Adrenal gland (tissue), 12 donors: Measurements from ENCODE around the gene ACTN1. TPM values are rescaled to one million over a fixed set of nuclear protein-coding genes. Genes with fewer than 3 reads are reported as not detected.

Experiments
- DNase-seq, 7 donors: peaks; one replicate each; pipeline ENCODE4 v3.0.0-alpha.2; 2019 to 2020
- H3K27ac ChIP-seq, 5 donors: fragments of 200-600 bp; sonication (generic) in 4 of 5; 1 replicate in 3 of 5; 2 replicates in 2 of 5; pipeline versions ENCODE4 v1.5.1 to v1.8.0; 2016 to 2020; ENCODE audit warnings: mild to moderate bottlenecking in 1 of 5
- H3K27me3 ChIP-seq: fragments of 200-600 bp; 2 replicates; pipeline ENCODE4 v1.8.0; 2021
- H3K36me3 ChIP-seq, 2 donors: fragments of 200-600 bp; replicated peaks in 1 of 2; 1 replicate in 1 of 2; 2 replicates in 1 of 2; pipeline versions ENCODE4 v1.5.1 to v1.8.0; 2018 to 2022
- H3K4me1 ChIP-seq, 2 donors: fragments of 200-600 bp; replicated peaks in 1 of 2; 1 replicate in 1 of 2; 2 replicates in 1 of 2; pipeline versions ENCODE4 v1.5.1 to v1.8.0; 2018 to 2021
- H3K4me3 ChIP-seq, 4 donors: fragments of 200-600 bp; sonication (generic) in 3 of 4; one replicate each; pipeline ENCODE4 v1.5.1; 2016 to 2018
- H3K9me3 ChIP-seq, 3 donors: fragments of 200-600 bp; sonication (generic) in 1 of 3; replicated peaks in 1 of 3; 1 replicate in 2 of 3; 2 replicates in 1 of 3; pipeline versions ENCODE4 v1.5.1 to v1.8.0; 2016 to 2021
- CTCF ChIP-seq, 6 experiments: fragments of 450-650 bp in 4 of 6; fragments of 200-600 bp in 2 of 6; sonication (generic) in 1 of 6; IDR thresholded peaks; 1 replicate in 5 of 6; 2 replicates in 1 of 6; pipeline versions ENCODE4 v1.5.1 to v1.8.0; 2016 to 2021; ENCODE audit warnings: antibody characterized with exemption in 6 of 6, mild to moderate bottlenecking in 2 of 6, moderate library complexity in 1 of 6
- POLR2A ChIP-seq, 2 donors: fragments of 450-650 bp; IDR thresholded peaks; one replicate each; pipeline ENCODE4 v1.6.1; 2017; ENCODE audit warnings: antibody characterized with exemption in 2 of 2, mild to moderate bottlenecking in 2 of 2, moderate library complexity in 1 of 2
- WGBS, 4 donors: extraction: QIAGEN DNeasy Blood & Tissue Kit in 2 of 4; methylation state at CpG; one replicate each; pipeline versions ENCODE4 v1.1.5 to v1.1.7; 2013 to 2017; 5-methylcytosine and 5-hydroxymethylcytosine counted together
- intact Hi-C, 2 donors: fragments of 100-400 bp; cut with DNase I; formaldehyde crosslinking; loops; one replicate each; pipeline versions ENCODE4 v1.14.1 to v1.15.0; 2022 to 2023
- polyA plus RNA-seq, 3 donors: library from polyadenylated mRNA; stranded (reverse); fragments of 200-250 nt in 2 of 3; fragments of 350-450 nt in 1 of 3; fragmentation: Illumina TruSeq in 1 of 3; extraction: RNeasy Lipid Tissue Mini Kit (QIAGEN cat#74804) in 1 of 3; gene quantifications; one replicate each; pipeline ENCODE4 v1.2.3, GENCODE V29; 2013 to 2014
- total RNA-seq, 9 donors: library from RNA; depleted of rRNA in 4 of 9; stranded (reverse); fragments of >200 nt in 4 of 9; fragments of 120-200 nt in 1 of 9; fragmentation: NEBNext Ultra II Directional in 1 of 9; extraction: Animal tissue kit (Norgen Biotek cat#: 25700) in 1 of 9; gene quantifications; one replicate each; pipeline versions ENCODE4 v1.1.0 to v1.2.4, GENCODE V29; 2013 to 2023
- donor health status: healthy with polysubstance abuse.
- donor health status: Bipolar disorder and iron deficiency.
- donor health status: DM: yes; HTN: yes; CAD: no.
- donor health status: DM: no; HTN: no; CAD: no.
- donor health status: DM: no; HTN: no; CAD: no.
- donor health status: DM: yes; HTN: yes; CAD: no.

Gene ACTN1
- total and polyA plus RNA-seq, 12 donors: 11.6 to 180 (median 74.3) TPM

DNA sequence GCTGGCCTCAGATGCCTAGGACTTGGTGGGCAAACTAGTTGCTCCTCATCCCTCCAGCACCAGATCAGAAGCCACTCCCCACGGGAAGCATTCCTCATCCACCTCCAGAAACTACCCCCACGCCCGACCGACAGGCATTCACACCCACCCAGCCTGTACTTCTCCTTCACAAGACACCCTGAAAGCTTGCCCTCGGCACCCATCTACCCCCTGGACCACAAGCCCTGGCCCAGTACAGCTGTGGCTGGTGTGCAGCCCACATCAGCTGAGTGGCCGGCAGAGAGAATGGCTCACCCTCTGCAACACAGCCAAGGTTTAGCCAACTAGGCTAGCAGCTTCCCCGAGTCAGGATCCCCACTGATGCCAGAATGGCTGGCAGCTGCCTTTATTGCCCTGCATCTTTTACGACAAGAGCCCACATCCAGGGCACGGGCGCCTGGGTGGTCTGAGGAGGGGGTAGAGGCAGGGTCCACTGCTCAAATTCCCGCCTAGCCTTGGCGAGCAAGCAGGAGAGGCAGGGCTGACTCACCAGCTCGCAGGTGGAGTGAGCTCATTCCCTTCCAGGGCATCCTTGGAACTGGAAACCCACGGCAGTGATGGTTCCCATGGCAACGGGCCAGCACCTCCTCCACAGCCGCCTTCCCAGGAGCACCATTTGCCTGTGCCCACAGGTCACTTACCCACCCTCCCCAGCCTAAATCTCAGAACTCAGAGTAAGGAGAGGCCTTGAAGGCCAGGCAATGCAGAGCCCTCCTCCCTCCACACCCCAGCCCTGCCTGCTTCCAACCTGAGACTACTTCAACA lies 17.1 kb downstream of the ACTN1 start:
- H3K9me3 ChIP-seq: no peaks in the 10 kb centered on the region
- peak overlapping the region in 2 of 5 donors; percentile 11 to 62 for H3K27ac ChIP-seq
- WGBS, 4 donors: 58 to 74% (median 62%) methylated on average over 8 to 16 of the region's 16 CpGs
- no peak overlapping the region for H3K4me3 ChIP-seq
- intact Hi-C loops: loop anchor here in 1 of 2 donors (5.0 kb wide), 1 partner anchor 1200 kb away; no protein-coding TSS in a partner anchor
- peak; percentile 57 to 86 (median 69) for DNase-seq
- H3K36me3 ChIP-seq: no peaks in the 10 kb centered on the region
- TF ChIP-seq CTCF (IDR thresholded peaks at IDR 0.05) (no peak), POLR2A (IDR thresholded peaks at IDR 0.05) (no peak)
- H3K4me1 ChIP-seq: peaks cover 33 to 52% of the 10 kb centered on the region in 2 donors
- H3K27me3 ChIP-seq: no peaks in the 10 kb centered on the region

DNA sequence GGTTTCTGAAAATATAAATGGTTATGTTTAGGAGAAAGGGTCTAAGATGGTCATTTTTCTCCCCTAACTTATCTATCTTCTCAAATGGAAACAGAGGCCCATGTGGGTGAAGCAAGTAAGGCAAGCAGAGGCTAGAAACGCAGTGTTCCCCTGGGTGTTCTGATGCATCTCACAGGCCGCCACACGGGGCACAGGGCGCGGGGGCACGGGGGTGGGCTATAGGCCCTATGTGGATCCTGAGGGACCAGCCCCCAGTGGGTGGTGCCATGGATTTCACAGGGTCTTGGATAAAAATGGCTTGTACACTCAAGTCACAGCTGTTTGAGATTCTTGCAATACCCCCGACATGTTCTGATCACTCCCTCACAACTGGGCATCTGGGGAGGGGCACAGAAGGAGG lies 17.7 kb downstream of the ACTN1 start:
- Histone ChIP-seq H3K27me3 (no peaks in the 10 kb centered on the region), H3K4me3 (no peak overlapping the region), H3K4me1 (peaks cover 31 to 48% of the 10 kb centered on the region in 2 donors), H3K36me3 (no peaks in the 10 kb centered on the region), H3K27ac (peak overlapping the region in 2 of 5 donors; percentile 11 to 62), H3K9me3 (no peaks in the 10 kb centered on the region)
- WGBS, 4 donors: 81 to 93% (median 86%) methylated on average over 6 to 7 of the region's 7 CpGs
- DNase-seq: no peak
- TF ChIP-seq POLR2A (IDR thresholded peaks at IDR 0.05) (no peak), CTCF (IDR thresholded peaks at IDR 0.05) (no peak)
- intact Hi-C loops: loop anchor here in 1 of 2 donors (5.0 kb wide), 1 partner anchor 1199 kb away; no protein-coding TSS in a partner anchor

- Histone ChIP-seq H3K27ac (no peak overlapping the region), H3K36me3 (no peaks in the 10 kb centered on the region), H3K4me1 (peaks cover 21 to 48% of the 10 kb centered on the region in 2 donors), H3K4me3 (no peak overlapping the region), H3K9me3 (no peaks in the 10 kb centered on the region), H3K27me3 (no peaks in the 10 kb centered on the region)
- DNase-seq: no peak
- intact Hi-C loops: loop anchor here in 1 of 2 donors (5.0 kb wide), 1 partner anchor 1198 kb away; no protein-coding TSS in a partner anchor
- TF ChIP-seq POLR2A (IDR thresholded peaks at IDR 0.05) (no peak), CTCF (IDR thresholded peaks at IDR 0.05) (no peak)
- 81 to 90% (median 86%) methylated on average over 3 of the region's 3 CpGs for WGBS, 4 donors
Observed at GRCh38 chr14:68960123-68960522, 19.0 kb downstream of the ACTN1 start.

DNA sequence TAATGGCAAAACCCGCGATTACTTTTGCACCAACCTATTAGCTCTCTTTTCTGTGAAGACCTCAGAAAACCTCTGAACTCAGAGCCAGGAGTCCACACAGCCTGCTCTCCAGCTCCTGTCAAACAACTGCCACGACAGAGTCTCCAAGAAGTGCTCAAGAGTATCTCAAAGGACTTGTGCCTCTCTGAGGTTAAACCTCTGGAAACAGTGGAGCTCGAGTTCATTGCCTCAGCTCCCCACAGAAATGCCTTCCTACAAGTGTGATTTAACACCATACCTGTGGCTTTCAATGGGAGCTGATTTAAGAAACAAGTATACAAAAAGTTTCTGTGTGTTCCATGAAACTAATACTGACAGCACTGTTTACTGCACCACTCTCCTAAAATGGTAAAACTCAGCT lies 20.1 kb downstream of the ACTN1 start:
- Histone ChIP-seq H3K27ac (peak overlapping the region in 2 of 5 donors; percentile 35 to 55), H3K4me1 (peaks cover 18 to 50% of the 10 kb centered on the region in 2 donors), H3K4me3 (no peak overlapping the region), H3K27me3 (no peaks in the 10 kb centered on the region), H3K9me3 (no peaks in the 10 kb centered on the region), H3K36me3 (no peaks in the 10 kb centered on the region)
- no peak for TF ChIP-seq POLR2A (IDR thresholded peaks at IDR 0.05)
- TF ChIP-seq CTCF (IDR thresholded peaks at IDR 0.05): no peak
- no peak for DNase-seq
- 45 to 54% (median 50%) methylated on average over 4 of the region's 4 CpGs for WGBS, 4 donors
- intact Hi-C loops: no loop called here
